SIG-M5 (cell line): ENCODE results near the gene HOXD13.

Source experiments
- DNase-seq: peaks from one replicate; lab custom pipeline; 2025; lab: John Stamatoyannopoulos, UW

HOXD13 gene

DNA sequence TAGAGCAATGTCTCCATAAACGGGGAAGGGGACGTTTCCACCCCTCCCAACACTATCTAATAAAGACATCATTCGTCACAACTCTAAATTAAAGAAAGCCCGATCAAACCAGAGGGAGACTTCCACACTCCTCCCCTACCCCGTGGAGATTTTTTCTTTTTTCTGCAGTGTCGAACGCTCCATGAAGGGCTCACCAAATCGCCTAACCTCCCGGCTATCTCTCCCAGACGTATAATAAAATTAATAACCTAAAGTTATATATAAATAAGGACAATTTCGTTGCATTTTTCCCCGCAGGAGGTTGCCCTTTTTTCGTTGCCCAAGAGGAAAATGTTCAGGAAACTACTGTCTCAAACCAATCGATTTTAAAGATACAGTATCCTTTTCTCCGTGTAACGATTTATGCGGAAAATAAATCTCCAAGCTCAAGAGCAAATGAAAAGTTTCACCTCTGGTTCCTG lies 11.1 kb upstream of the HOXD13 start:
- no peak for DNase-seq

GRCh38 chr2:176081837-176082524 lies 10.5 kb upstream of the HOXD13 start:
- DNase-seq = no peak

GRCh38 chr2:176082525-176082823 lies 10.0 kb upstream of the HOXD13 start:
- DNase-seq = no peak

DNA sequence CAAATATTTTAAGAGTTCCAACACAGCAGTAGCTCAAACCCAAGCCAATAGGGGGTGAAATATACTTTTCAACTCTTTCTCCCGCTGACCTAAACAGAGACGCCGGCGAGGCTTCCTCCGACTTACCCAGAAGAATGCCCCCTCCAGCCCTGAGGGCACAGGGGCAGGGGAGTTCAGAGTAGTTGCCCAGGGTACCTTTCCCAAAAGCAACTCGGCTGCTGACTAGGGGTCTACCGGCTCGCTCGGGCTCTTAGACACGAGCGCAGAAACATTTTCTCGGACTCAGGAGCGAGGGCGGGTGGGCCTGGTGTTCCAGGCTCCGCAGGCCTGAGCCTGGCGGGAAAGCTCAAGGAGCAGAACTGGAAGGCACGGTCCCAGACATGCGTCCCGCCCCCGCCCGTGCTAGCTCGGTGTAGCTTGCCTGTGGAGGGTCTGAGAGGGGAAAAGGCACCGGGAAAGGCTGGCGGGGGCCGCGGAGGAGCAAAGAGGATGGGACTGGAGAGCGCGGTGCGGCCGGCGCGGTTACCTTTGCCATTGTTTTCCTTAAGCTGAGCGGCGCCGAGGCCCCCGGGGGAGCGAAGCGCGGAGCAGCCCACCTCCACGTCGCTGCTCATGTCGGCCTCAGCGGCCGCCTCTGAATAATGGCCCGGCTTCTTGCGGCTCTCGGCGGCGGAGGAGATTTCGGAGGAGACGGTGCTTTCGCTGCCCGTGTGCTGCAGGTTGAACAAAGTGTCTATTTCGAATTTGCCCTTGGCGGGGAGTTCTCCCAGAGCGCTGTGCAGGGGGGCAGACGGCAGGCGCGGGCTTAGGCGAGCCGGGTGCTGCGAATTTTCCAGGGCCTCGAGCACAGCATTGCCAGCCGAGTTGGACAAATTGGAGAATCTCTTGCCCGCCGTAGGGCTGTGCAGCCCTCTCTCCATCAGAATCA lies 9.4 kb upstream of the HOXD13 start:
- no peak for DNase-seq

GRCh38 chr2:176083796-176084261 lies 8.7 kb upstream of the HOXD13 start, which contains the start of gene EVX2:
EVX2 (minus strand) TSS chr2:176083962; CDS start chr2:176083776, 186 bp downstream.
- no peak for DNase-seq

DNA sequence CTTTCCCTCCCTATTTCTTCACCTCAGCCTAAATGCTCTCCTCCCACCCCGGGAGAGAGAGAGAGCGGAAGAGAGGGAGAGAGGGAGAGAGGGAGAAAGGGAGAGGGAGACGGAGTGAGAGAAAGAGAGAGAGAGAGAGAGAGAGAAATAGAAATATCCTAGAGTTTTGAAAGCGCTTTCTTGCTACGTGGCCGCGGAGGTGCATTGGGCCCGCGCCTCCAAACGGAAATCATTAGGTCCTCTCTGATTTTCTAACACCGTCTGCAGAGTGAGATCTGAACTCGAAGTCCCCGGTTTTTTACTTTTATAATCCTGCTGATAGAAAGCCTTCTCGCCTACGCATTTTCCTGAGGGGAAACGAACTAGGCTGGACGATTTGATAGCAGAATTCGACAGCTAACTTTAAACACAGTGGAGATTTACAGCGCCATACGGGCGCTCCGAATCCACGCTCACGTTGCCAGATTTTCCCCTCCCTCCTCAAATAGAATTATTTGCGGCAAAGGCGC lies 7.9 kb upstream of the HOXD13 start:
- DNase-seq = no peak

DNA sequence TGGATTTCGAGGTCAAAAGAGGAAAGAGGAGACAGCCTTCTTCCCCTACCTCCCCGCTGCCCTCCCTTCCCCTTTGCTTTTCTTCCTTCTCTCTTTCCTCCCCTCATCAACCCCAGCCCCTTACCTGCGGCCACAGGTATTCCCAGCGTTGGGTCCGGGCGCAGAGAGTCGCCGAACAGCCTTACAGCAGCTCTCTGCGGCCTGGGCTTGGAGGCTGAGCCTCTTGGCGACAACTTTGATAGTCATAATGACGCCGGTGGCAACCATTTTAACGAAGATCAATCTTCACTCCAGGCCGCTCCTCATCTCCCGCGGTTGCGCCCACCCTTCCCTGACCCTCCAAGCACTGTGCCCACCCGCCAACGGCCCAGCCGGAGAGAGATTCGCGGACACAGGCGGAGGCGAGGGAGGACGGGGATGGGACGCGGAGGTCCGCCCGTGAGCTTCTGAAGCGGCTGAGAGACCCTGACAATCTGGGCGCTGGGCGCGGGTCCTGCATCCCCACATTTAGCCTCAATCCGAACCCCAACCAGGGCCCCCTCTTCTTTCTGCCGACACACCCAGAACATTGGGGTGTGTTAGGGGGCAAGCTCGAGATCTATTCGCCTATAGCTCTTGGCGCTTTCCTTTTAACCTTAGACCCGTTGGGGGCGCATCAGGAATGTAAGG lies 7.3 kb upstream of the HOXD13 start:
- DNase-seq = no peak

DNA sequence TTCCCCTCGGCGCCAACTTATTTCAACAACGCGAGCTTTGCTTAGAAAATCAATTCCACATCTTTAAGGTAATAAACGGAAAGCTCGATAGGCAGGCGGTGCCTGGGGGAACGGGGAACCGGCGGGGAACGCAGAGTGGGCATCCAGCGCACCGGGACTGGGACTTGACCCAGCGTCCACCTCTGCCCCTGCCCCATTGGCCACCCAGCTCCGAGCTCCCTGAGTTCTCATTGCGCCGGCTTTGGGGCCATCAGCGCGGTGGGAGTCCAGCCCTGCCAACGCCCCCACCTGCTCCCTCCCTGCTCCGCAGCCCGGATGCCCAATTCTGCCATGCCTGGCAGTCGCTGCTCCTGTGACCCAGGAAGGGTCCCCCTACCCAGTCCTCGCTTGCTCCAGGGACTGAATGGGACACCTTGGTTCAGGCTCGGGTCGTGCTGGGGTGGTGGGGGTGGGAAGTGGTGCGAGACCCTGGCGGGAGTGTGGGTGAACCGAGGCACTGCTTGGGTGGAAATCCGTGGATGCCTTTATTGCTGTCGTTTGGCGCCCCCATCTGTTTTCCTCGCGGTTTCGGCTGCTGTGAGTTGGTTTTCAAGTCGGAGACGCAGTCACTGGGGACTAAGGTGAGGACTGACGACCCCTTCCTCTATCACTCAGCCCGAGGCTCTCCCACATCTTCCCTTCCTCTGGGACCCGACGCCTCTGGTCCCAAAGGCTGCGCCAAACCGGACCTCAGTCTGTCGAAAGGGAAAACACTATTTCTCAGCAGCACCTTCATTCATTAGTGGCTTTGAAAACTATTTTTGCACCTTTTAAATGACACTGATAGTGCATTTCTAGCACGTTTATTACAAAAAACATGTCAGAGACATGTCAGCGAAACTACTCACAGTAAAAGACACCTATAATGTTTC lies 6.4 kb upstream of the HOXD13 start:
- no peak for DNase-seq

- no peak for DNase-seq
These were observed 5.0 kb upstream of the HOXD13 start for GRCh38 chr2:176087330-176088047.

DNA sequence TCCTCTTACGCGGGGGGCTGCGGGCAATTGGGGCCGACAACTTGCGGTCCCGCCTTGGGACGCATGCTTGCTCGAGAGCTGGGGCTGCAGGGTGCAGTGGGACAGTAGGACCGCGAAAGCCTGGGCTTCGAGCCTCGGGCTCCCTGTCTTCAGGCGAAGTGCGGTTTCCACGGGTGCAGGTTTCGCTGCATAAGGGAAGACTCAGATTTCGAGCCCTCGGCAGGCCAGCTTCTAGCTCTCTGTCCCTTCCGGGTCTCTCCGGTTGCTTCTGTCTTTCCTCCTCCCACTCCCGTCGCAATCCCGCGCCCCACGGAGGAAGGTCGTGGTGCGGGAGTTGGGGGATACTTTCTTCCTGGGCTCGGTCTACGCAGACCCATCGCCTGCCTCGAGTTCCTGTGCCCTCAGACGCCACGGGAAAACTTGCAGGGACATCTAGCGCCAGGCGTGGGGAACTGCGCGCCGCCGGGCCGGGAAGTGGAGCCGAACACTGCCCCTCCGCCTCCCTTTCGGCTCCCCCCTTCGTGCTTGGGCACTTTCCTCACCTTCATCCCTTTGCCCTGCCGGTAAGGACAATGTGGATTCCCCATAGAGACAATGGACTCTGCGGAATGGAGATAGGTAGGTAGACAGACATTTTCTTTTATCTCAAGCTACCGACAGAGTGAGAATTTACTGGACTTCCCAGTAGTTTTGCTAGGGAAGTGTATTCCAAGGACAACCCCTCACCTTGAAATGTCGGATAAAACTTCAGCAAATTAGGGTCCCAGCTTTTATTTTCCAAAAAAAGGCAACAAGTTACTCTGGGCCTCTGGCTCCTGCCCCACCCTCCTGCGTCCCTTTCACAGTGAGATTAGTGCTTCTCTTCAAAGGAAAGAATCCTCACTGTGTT lies 4.2 kb upstream of the HOXD13 start:
- no peak for DNase-seq

- no peak for DNase-seq
These were observed 3.3 kb upstream of the HOXD13 start for GRCh38 chr2:176088937-176089842.

DNA sequence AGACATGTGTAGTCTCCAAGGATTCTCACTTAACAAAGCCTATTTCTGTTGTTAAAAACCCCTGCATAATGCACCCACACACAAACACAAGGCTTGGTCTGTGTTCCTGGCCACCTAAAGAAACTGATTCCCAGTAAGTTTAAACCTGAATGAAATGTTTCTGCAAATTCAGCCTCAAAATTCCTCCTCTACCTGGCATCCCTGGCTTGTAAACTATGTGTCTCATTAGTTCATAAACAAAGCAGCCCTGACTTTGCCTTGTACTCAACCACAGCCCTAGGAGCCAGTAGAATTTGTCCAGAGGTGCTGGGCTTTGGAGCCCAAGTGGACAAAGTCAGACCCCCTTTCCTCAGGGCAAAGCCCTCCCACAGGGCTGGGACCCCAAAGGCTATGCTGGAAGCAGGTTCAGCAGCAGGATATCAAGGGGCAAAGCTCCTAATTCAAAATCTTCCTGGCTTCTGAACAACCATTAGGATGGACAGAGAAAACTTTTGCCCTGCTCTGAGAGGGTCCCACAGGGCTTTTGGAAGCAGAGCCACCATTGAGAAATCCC lies 2.6 kb upstream of the HOXD13 start:
- no peak for DNase-seq

DNA sequence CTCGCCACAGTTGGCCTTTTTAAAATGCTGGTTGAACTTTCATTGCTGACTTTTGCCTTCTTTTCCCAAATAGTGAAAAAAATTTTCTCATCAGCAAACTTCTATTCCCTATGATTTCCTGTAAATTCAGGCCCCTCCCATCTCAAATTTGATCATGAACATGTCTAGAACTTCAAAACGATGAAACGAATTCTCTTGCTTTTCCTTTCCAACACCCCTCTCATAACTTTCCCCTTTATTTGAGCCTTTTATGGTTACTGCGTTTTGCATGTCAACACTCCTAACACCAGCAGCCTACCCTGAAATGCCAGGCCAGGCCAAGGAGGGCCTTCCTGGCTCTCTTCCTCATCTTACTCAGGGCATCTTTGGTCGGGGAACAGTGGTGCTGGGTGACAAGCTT lies 1.7 kb upstream of the HOXD13 start:
- DNase-seq = no peak

DNA sequence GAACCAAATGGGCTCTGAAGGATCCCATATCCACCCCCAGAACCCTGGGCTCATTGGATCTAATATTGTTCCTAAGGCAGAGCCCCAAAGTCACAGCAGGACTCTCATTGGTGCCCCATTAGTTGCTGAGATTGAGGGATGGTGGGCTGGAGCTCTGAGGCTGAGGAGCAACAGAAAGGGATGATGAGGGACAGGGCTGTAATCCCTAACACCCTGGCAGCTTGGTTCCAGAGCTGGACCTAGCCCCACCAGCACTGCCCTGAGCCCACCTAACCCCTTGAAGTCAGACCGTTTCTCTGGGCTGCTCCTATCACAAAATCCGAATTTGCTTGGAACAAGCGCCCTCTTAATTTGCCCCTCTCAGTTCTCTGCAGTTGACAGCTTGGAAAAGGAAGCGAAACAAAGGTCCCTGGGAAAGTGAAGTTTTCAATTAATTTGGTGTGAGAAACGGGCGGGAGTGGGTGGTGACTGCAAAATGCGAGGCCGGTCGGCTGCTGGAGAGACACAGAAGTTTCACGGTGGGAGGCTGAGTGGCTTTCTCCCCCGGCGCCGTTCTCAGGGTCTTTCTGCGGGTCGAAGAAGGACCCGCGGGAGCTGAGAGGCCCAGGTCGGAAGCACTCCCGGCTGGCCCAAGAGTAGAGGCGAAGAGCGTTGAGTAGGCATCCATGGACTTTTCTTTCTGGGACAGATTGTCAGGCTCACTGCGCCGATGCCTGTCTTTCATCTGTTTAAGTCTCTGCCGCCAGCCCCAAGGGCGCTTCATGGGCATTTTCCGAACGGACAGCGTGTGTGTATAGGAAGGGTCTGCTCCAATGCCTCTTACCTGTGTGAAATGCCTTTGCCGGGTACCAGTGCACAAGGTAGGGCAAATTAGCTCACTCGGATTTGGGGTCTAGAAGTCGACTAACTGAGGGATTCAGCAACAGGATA lies 927 bp upstream of the HOXD13 start:
- no peak for DNase-seq

DNA sequence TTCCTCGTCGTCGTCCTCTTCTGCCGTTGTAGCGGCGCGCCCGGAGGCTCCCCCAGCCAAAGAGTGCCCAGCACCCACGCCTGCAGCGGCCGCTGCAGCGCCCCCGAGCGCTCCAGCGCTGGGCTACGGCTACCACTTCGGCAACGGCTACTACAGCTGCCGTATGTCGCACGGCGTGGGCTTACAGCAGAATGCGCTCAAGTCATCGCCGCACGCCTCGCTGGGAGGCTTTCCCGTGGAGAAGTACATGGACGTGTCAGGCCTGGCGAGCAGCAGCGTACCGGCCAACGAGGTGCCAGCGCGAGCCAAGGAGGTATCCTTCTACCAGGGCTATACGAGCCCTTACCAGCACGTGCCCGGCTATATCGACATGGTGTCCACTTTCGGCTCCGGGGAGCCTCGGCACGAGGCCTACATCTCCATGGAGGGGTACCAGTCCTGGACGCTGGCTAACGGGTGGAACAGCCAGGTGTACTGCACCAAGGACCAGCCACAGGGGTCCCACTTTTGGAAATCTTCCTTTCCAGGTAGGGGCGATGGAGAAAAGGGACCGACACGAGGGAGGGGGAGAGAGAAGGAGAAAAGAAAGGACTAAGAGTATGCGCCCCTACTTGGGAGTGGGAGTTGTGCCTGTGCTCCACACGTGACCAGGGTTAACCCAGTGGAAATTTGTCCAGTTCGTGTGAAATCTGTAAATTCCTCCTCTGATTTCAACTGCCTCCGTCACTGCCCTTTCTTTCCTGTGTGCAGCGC lies 800 bp downstream of the HOXD13 start:
- DNase-seq = no peak

DNA sequence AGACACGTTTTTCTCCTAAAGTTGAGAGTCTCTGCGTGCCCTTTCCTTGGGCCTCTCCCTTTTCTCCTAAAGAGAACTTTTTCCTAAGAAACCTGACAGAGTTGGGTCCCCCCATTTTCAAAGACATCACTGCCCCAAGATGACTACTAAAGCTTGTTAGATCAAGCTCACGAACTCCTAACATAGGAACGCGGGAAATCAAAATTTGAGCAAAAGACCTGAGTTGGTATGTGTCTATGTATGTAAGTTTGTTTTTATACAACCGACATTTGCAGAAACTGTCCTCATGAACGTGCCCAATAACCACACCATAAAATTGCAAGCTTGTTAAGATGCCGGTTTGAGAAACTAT lies 1.4 kb downstream of the HOXD13 start:
- no peak for DNase-seq

DNA sequence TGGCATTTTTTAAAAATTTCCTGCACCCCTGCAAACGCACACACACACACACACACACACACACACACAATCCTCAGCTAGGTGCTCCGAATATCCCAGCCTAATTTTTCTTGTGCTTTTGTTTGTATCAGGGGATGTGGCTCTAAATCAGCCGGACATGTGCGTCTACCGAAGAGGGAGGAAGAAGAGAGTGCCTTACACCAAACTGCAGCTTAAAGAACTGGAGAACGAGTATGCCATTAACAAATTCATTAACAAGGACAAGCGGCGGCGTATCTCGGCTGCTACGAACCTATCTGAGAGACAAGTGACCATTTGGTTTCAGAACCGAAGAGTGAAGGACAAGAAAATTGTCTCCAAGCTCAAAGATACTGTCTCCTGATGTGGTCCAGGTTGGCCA lies 1.8 kb downstream of the HOXD13 start:
- no peak for DNase-seq
